ENCODE results near the gene GRIN3A.

GRCh38 chr9:101708855-101709254 is 29.6 kb downstream of the GRIN3A start:
- TF ChIP-seq CTCF (conservative IDR thresholded peaks at IDR 0.05; ENCODE audit: low read depth, low read length): no peak
- TF ChIP-seq MAFK (IDR thresholded peaks at IDR 0.05; ENCODE audit: low read depth, low read length): no peak
